GM19438 (cell line): ENCODE measurements around the gene YIPF6.
"Not testable (repeated sequence)": the region's sequence is repeated elsewhere in the genome, so short reads cannot be mapped to it uniquely, and the experiment has no call there.

Source experiments
- ATAC-seq: cut with Tn5 transposase; IDR thresholded peaks from one replicate; pipeline ENCODE4 v1.9.1; 2021; ENCODE audit warnings: low read depth; ENCODE audit not compliant: unreplicated experiment

Gene YIPF6

GRCh38 chrX:68498508-68499379 is at the start of gene YIPF6:
Gene YIPF6, plus strand, starts transcription at chrX:68499051. Its CDS starts 16 bp downstream, at chrX:68499067.
- peak; percentile 93 for ATAC-seq

GRCh38 chrX:68451720-68452119 is 47.1 kb upstream of the YIPF6 start:
- no peak for ATAC-seq

- no peak for ATAC-seq
These were observed 44.2 kb upstream of the YIPF6 start for GRCh38 chrX:68454476-68455150.

GRCh38 chrX:68455151-68455510 is 43.7 kb upstream of the YIPF6 start:
- ATAC-seq = no peak

- no peak for ATAC-seq
These were observed 37.8 kb upstream of the YIPF6 start for GRCh38 chrX:68461093-68461492.

- ATAC-seq = no peak
These were observed 37.3 kb upstream of the YIPF6 start for GRCh38 chrX:68461576-68461975.

GRCh38 chrX:68462197-68462596 is 36.7 kb upstream of the YIPF6 start:
- no peak for ATAC-seq

- no peak for ATAC-seq
These were observed 36.2 kb upstream of the YIPF6 start for GRCh38 chrX:68462653-68463052.

- ATAC-seq = no peak
These were observed 35.0 kb upstream of the YIPF6 start for GRCh38 chrX:68463880-68464279.

- no peak for ATAC-seq
These were observed 34.1 kb upstream of the YIPF6 start for GRCh38 chrX:68464796-68465195.

- ATAC-seq = no peak
These were observed 17.9 kb upstream of the YIPF6 start for GRCh38 chrX:68480969-68481368.

GRCh38 chrX:68486198-68486597 is 12.7 kb upstream of the YIPF6 start:
- ATAC-seq = not testable (repeated sequence)

- ATAC-seq = no peak
These were observed 11.6 kb upstream of the YIPF6 start for GRCh38 chrX:68487254-68487653.

- ATAC-seq = no peak
These were observed 10.9 kb upstream of the YIPF6 start for GRCh38 chrX:68487924-68488323.

GRCh38 chrX:68488657-68489056 is 10.2 kb upstream of the YIPF6 start:
- ATAC-seq = no peak

- peak; percentile 64 for ATAC-seq
These were observed 8.2 kb upstream of the YIPF6 start for GRCh38 chrX:68490644-68491043.

- no peak for ATAC-seq
These were observed 6.3 kb upstream of the YIPF6 start for GRCh38 chrX:68492583-68492982.

- ATAC-seq = not testable (repeated sequence)
These were observed 5.1 kb upstream of the YIPF6 start for GRCh38 chrX:68493776-68494175.

GRCh38 chrX:68498044-68498507 is 775 bp upstream of the YIPF6 start:
- no peak for ATAC-seq

- no peak for ATAC-seq
These were observed 973 bp downstream of the YIPF6 start for GRCh38 chrX:68499543-68500504.
